Aorta (tissue), 5 donors: ENCODE results near the gene ZNF835. TPM values are rescaled to one million over a fixed set of nuclear protein-coding genes. Genes with fewer than 3 reads are reported as not detected.
"Not testable (repeated sequence)": the region's sequence is repeated elsewhere in the genome, so short reads cannot be mapped to it uniquely, and the experiment has no call there.

Source experiments
- ATAC-seq: fragments of 200-7000 bp; cut with Tn5 transposase; one replicate; pipeline ENCODE4 v1.9.1; 2022; ENCODE audit warnings: moderate library complexity; ENCODE audit not compliant: low FRiP score
- DNase-seq, 2 donors: peaks; one replicate each; pipeline ENCODE4 v3.0.0-alpha.2; 2020
- H3K27ac ChIP-seq, 2 donors: one replicate each; pipeline ENCODE4 v1.5.1; 2013; ENCODE audit warnings: low read length in 2 of 2, mild to moderate bottlenecking in 2 of 2, moderate library complexity in 2 of 2, control low read depth in 1 of 2, inconsistent platforms in 1 of 2, low read depth in 1 of 2
- H3K27me3 ChIP-seq, 2 donors: one replicate each; pipeline ENCODE4 v1.6.1; 2013; ENCODE audit warnings: control low read depth in 1 of 2, low read length in 1 of 2, mild to moderate bottlenecking in 1 of 2, moderate library complexity in 1 of 2; ENCODE audit not compliant: insufficient read depth in 2 of 2, control insufficient read depth in 1 of 2
- H3K36me3 ChIP-seq, 2 donors: one replicate each; pipeline ENCODE4 v1.6.1; 2013; ENCODE audit warnings: control low read depth in 1 of 2, low read length in 1 of 2, mild to moderate bottlenecking in 1 of 2; ENCODE audit not compliant: insufficient read depth in 2 of 2, control insufficient read depth in 1 of 2
- H3K4me1 ChIP-seq, 2 donors: one replicate each; pipeline ENCODE4 v1.6.1; 2013; ENCODE audit warnings: low read length in 2 of 2, control low read depth in 1 of 2, mild to moderate bottlenecking in 1 of 2, moderate library complexity in 1 of 2; ENCODE audit not compliant: insufficient read depth in 2 of 2, control insufficient read depth in 1 of 2
- H3K4me3 ChIP-seq, 2 donors: one replicate each; pipeline ENCODE4 v1.5.1; 2013; ENCODE audit warnings: low read length in 2 of 2, control low read depth in 1 of 2, mild to moderate bottlenecking in 1 of 2
- H3K9me3 ChIP-seq: one replicate; pipeline ENCODE4 v1.6.1; 2013; ENCODE audit warnings: mild to moderate bottlenecking, low read length; ENCODE audit not compliant: control insufficient read depth
- WGBS, 2 donors: extraction: QIAGEN DNeasy Blood & Tissue Kit; methylation state at CpG; one replicate each; pipeline ENCODE4 v1.1.7; 2013; 5-methylcytosine and 5-hydroxymethylcytosine counted together
- intact Hi-C, 2 donors: fragments of 100-400 bp; cut with DNase I; formaldehyde crosslinking; loops; one replicate each; pipeline versions ENCODE4 v1.14.2 to v1.15.0; 2022
- polyA plus RNA-seq, 2 donors: library from polyadenylated mRNA; stranded (reverse); fragments of 200-250 nt; gene quantifications; one replicate each; pipeline ENCODE4 v1.2.3, GENCODE V29; 2013
- total RNA-seq, 2 donors: library from RNA; stranded (reverse); fragmentation: NEBNext Ultra II Directional; extraction: Animal tissue kit (Norgen Biotek cat#: 25700); gene quantifications; one replicate each; pipeline ENCODE4 v1.2.1, GENCODE V29; 2021
- donor health status: healthy with polysubstance abuse.
- donor health status: Bipolar disorder and iron deficiency.
- donor health status: DM: no; HTN: no; CAD: no.
- donor health status: DM: no; HTN: no; CAD: no.
- donor health status: DM: yes; HTN: yes; CAD: no.

ZNF835 gene
- total and polyA plus RNA-seq, 4 donors, result 0.75 to 2.8 (median 1.7) TPM

GRCh38 chr19:56692206-56692895 lies 20.8 kb upstream of the ZNF835 start:
- Histone ChIP-seq H3K27me3 (no peaks in the 10 kb centered on the region), H3K4me3 (no peak overlapping the region), H3K4me1 (no peaks in the 10 kb centered on the region), H3K36me3 (no peaks in the 10 kb centered on the region), H3K9me3 (peaks cover 2% of the 10 kb centered on the region), H3K27ac (no peak overlapping the region)
- no peak for DNase-seq
- ATAC-seq, result no peak
- intact Hi-C loops, result no loop called here
- WGBS, 2 donors, result 68 to 71% methylated on average over 8 of the region's 8 CpGs

- no peaks in the 10 kb centered on the region for H3K27me3 ChIP-seq
- H3K27ac ChIP-seq, result no peak overlapping the region
- ATAC-seq, result no peak
- 85% methylated on average over 10 of the region's 10 CpGs for WGBS, 2 donors
- no peaks in the 10 kb centered on the region for H3K36me3 ChIP-seq
- H3K4me3 ChIP-seq, result no peak overlapping the region
- H3K4me1 ChIP-seq, result no peaks in the 10 kb centered on the region
- intact Hi-C loops, result no loop called here
- H3K9me3 ChIP-seq, result peaks cover 2% of the 10 kb centered on the region
- no peak for DNase-seq
These were observed 19.1 kb upstream of the ZNF835 start for GRCh38 chr19:56690670-56691069.

GRCh38 chr19:56689198-56689597 lies 17.6 kb upstream of the ZNF835 start:
- Histone ChIP-seq H3K4me1 (no peaks in the 10 kb centered on the region), H3K4me3 (no peak overlapping the region), H3K27ac (no peak overlapping the region), H3K36me3 (no peaks in the 10 kb centered on the region), H3K27me3 (no peaks in the 10 kb centered on the region), H3K9me3 (peaks cover 2% of the 10 kb centered on the region)
- WGBS, 2 donors, result 70 to 72% methylated on average over 10 of the region's 10 CpGs
- no peak for DNase-seq
- intact Hi-C loops, result no loop called here
- no peak for ATAC-seq

- Histone ChIP-seq H3K36me3 (no peaks in the 10 kb centered on the region), H3K4me3 (no peak overlapping the region), H3K4me1 (no peaks in the 10 kb centered on the region), H3K9me3 (no peaks in the 10 kb centered on the region), H3K27me3 (no peaks in the 10 kb centered on the region), H3K27ac (no peak overlapping the region)
- DNase-seq, result no peak
- 76 to 77% methylated on average over 8 of the region's 8 CpGs for WGBS, 2 donors
- intact Hi-C loops, result no loop called here
- no peak for ATAC-seq
These were observed 15.5 kb upstream of the ZNF835 start for GRCh38 chr19:56687031-56687430.

GRCh38 chr19:56683116-56683515 lies 11.6 kb upstream of the ZNF835 start:
- WGBS, 2 donors, result 7 to 14% methylated on average over 7 of the region's 7 CpGs
- Histone ChIP-seq H3K9me3 (no peaks in the 10 kb centered on the region), H3K27ac (no peak overlapping the region), H3K4me1 (no peaks in the 10 kb centered on the region), H3K27me3 (no peaks in the 10 kb centered on the region), H3K4me3 (no peak overlapping the region), H3K36me3 (no peaks in the 10 kb centered on the region)
- DNase-seq (no peak), ATAC-seq (no peak)
- intact Hi-C loops, result no loop called here

GRCh38 chr19:56681702-56682101 lies 10.1 kb upstream of the ZNF835 start:
- Histone ChIP-seq H3K27ac (no peak overlapping the region), H3K27me3 (no peaks in the 10 kb centered on the region), H3K4me1 (no peaks in the 10 kb centered on the region), H3K9me3 (no peaks in the 10 kb centered on the region), H3K4me3 (no peak overlapping the region), H3K36me3 (no peaks in the 10 kb centered on the region)
- intact Hi-C loops, result no loop called here
- no peak for ATAC-seq
- 60 to 71% methylated on average over 8 of the region's 8 CpGs for WGBS, 2 donors
- DNase-seq, result no peak

- Histone ChIP-seq H3K4me1 (no peaks in the 10 kb centered on the region), H3K36me3 (no peaks in the 10 kb centered on the region), H3K27ac (no peak overlapping the region), H3K9me3 (no peaks in the 10 kb centered on the region), H3K4me3 (no peak overlapping the region), H3K27me3 (no peaks in the 10 kb centered on the region)
- intact Hi-C loops, result no loop called here
- 75 to 78% methylated on average over 8 of the region's 8 CpGs for WGBS, 2 donors
- DNase-seq, result peak in 1 of 2 donors; percentile 35
- ATAC-seq, result no peak
These were observed 6.6 kb upstream of the ZNF835 start for GRCh38 chr19:56678205-56678604.

- DNase-seq, result peak in 1 of 2 donors; percentile 39
- H3K4me1 ChIP-seq, H3K27me3 ChIP-seq, ATAC-seq, H3K9me3 ChIP-seq, H3K27ac ChIP-seq, intact Hi-C loops, H3K4me3 ChIP-seq, H3K36me3 ChIP-seq: not testable (repeated sequence)
- 85 to 91% methylated on average over 2 of the region's 2 CpGs for WGBS, 2 donors
These were observed 1.1 kb upstream of the ZNF835 start for GRCh38 chr19:56672610-56673009.

GRCh38 chr19:56670961-56671612 lies 470 bp downstream of the ZNF835 start:
- Histone ChIP-seq H3K27ac (no peak overlapping the region), H3K27me3 (no peaks in the 10 kb centered on the region), H3K4me3 (peak overlapping the region; percentile 9 to 68), H3K9me3 (no peaks in the 10 kb centered on the region), H3K4me1 (no peaks in the 10 kb centered on the region), H3K36me3 (no peaks in the 10 kb centered on the region)
- ATAC-seq (peak; percentile 53), DNase-seq (no peak)
- intact Hi-C loops, result no loop called here
- 37 to 41% methylated on average over 35 of the region's 35 CpGs for WGBS, 2 donors
